GM12878 (cell line): ENCODE results near the gene DENND6B. TPM values are rescaled to one million over a fixed set of nuclear protein-coding genes. Genes with fewer than 3 reads are reported as not detected.

ENCODE experiments used
- ATAC-seq: fragments of 200-7000 bp; cut with Tn5 transposase; 3 replicates; pipeline ENCODE4 v1.9.1; 2020; ENCODE audit warnings: mild to moderate bottlenecking, moderate library complexity
- BruUV-seq: library from RNA; stranded (reverse); fragments of 400-500 nt; replicated peaks from 2 replicates; lab custom pipeline; 2021; lab: Mats Ljungman, UMichigan
- CTCF ChIA-PET: fragments of 300-600 bp; sonication (Branson Sonifier 250); formaldehyde crosslinking; extraction: SDS; loops from one replicate; lab custom pipeline; 2021; ENCODE audit warnings: inconsistent platforms; lab: Yijun Ruan, JAX
- POLR2A ChIA-PET: fragments of 350-600 bp; formaldehyde crosslinking; extraction: SDS; loops from one replicate; lab custom pipeline; 2021; ENCODE audit warnings: inconsistent platforms; lab: Charles Lee
- RAD21 ChIA-PET: fragments of 300-600 bp; sonication (Branson Sonifier 250); formaldehyde crosslinking; loops from one replicate; lab custom pipeline; 2023; ENCODE audit warnings: antibody characterized with exemption; ENCODE audit not compliant: unreplicated experiment; lab: Charles Lee
- SMC1A ChIA-PET: fragments of 300-600 bp; sonication (Branson Sonifier 250); formaldehyde crosslinking; loops from one replicate; lab custom pipeline; 2023; ENCODE audit not compliant: unreplicated experiment, uncharacterized antibody; lab: Charles Lee
- DNase-seq: peaks from one replicate; pipeline ENCODE4 v3.0.0-alpha.2; 2011; ENCODE audit warnings: low read depth, low spot score
- FAIRE-seq: peaks from 3 replicates; lab custom pipeline; 2011; peaks lifted over from hg19 to GRCh38; lab: Jason Lieb, UNC
- H2AFZ ChIP-seq: 2 replicates; pipeline ENCODE4 v1.6.0; 2011; ENCODE audit warnings: low read depth, low read length, control low read depth; ENCODE audit not compliant: control insufficient read depth
- H3K27ac ChIP-seq: 2 replicates; pipeline ENCODE4 v1.5.1; 2011; ENCODE audit warnings: control low read depth; ENCODE audit not compliant: control insufficient read depth, insufficient read depth
- H3K27me3 ChIP-seq, 2 experiments: replicated peaks in 1 of 2; 2 replicates each; pipeline versions ENCODE4 v1.6.0 to v1.6.1; 2011; ENCODE audit warnings: low read length in 1 of 2; ENCODE audit not compliant: control insufficient read depth in 2 of 2, insufficient read depth in 2 of 2
- H3K36me3 ChIP-seq, 2 experiments: 2 replicates each; pipeline ENCODE4 v1.5.1; 2011; ENCODE audit warnings: low read length in 1 of 2; ENCODE audit not compliant: control insufficient read depth in 2 of 2, insufficient read depth in 2 of 2
- H3K4me1 ChIP-seq: 2 replicates; pipeline ENCODE4 v1.6.1; 2011; ENCODE audit warnings: mild to moderate bottlenecking, low read length, moderate library complexity, mixed read lengths; ENCODE audit not compliant: control insufficient read depth, insufficient read depth
- H3K4me2 ChIP-seq: 2 replicates; pipeline ENCODE4 v1.6.0; 2011; ENCODE audit warnings: control low read depth; ENCODE audit not compliant: control insufficient read depth, insufficient read depth
- H3K4me3 ChIP-seq: fragments of 200-600 bp; sonication (generic); 2 replicates; pipeline ENCODE4 v1.5.1; 2016
- H3K79me2 ChIP-seq: 2 replicates; pipeline ENCODE4 v1.6.0; 2011; ENCODE audit warnings: low read length; ENCODE audit not compliant: control insufficient read depth, insufficient read depth
- H3K9ac ChIP-seq: 2 replicates; pipeline ENCODE4 v1.8.0; 2011; ENCODE audit warnings: low read length, control low read depth, mixed read lengths; ENCODE audit not compliant: control insufficient read depth, insufficient read depth
- H3K9me3 ChIP-seq: replicated peaks from 3 replicates; pipeline ENCODE4 v1.5.1; 2011; ENCODE audit warnings: mild to moderate bottlenecking, low read length; ENCODE audit not compliant: control insufficient read depth, insufficient read depth
- H4K20me1 ChIP-seq: 2 replicates; pipeline ENCODE4 v1.6.0; 2011; ENCODE audit not compliant: control insufficient read depth, insufficient read depth
- BMI1 ChIP-seq: fragments of 450-650 bp; IDR thresholded peaks from 2 replicates; pipeline ENCODE4 v1.6.1; 2016; ENCODE audit warnings: mild to moderate bottlenecking, moderate library complexity, borderline replicate concordance
- CBX3 ChIP-seq: fragments of 200-600 bp; sonication (generic); IDR thresholded peaks from 2 replicates; pipeline ENCODE4 v1.6.1; 2016; ENCODE audit warnings: low read depth, borderline replicate concordance
- ESRRA ChIP-seq: IDR thresholded peaks from 2 replicates; pipeline ENCODE4 v1.6.1; 2012; ENCODE audit warnings: mild to moderate bottlenecking, low read length, improper control_type of control experiment
- FOS ChIP-seq: IDR thresholded peaks from 3 replicates; pipeline ENCODE4 v1.6.1; 2011; ENCODE audit warnings: borderline replicate concordance; ENCODE audit not compliant: insufficient read length; ENCODE audit errors: extremely low read depth
- HSF1 ChIP-seq: fragments of 150-350 bp; IDR thresholded peaks from 2 replicates; pipeline ENCODE4 v1.6.1; 2014; ENCODE audit warnings: mild to moderate bottlenecking, low read depth, low read length
- IRF4 ChIP-seq: IDR thresholded peaks from 2 replicates; pipeline ENCODE4 v1.6.1; 2011; ENCODE audit warnings: low read depth, low read length
- NBN ChIP-seq: fragments of 450-650 bp; IDR thresholded peaks from 2 replicates; pipeline ENCODE4 v1.6.1; 2016
- POLR2AphosphoS5 ChIP-seq: IDR thresholded peaks from 2 replicates; pipeline ENCODE4 v1.6.1; 2011; ENCODE audit warnings: mild to moderate bottlenecking, low read length, inconsistent platforms
- RBBP5 ChIP-seq: fragments of 200-600 bp; sonication (generic); conservative IDR thresholded peaks from 2 replicates; pipeline ENCODE4 v1.6.1; 2016
- SKIL ChIP-seq: fragments of 450-650 bp; IDR thresholded peaks from 2 replicates; pipeline ENCODE4 v1.6.1; 2017; ENCODE audit warnings: mild to moderate bottlenecking, low read depth, inconsistent platforms; ENCODE audit not compliant: poor library complexity, severe bottlenecking
- SMC3 ChIP-seq: IDR thresholded peaks from 2 replicates; pipeline ENCODE4 v1.6.1; 2011; ENCODE audit warnings: low read length, improper control_type of control experiment, borderline replicate concordance
- SUPT20H ChIP-seq: IDR thresholded peaks from 2 replicates; pipeline ENCODE4 v1.6.1; 2011; ENCODE audit warnings: low read depth, mild to moderate bottlenecking, low read length, moderate library complexity, borderline replicate concordance; ENCODE audit not compliant: control insufficient read depth
- TBL1XR1 ChIP-seq: IDR thresholded peaks from 2 replicates; pipeline ENCODE4 v1.6.1; 2012; ENCODE audit warnings: low read depth, low read length, improper control_type of control experiment
- TCF3 ChIP-seq: IDR thresholded peaks from 2 replicates; pipeline ENCODE4 v1.6.1; 2012; ENCODE audit warnings: low read depth, mild to moderate bottlenecking, low read length, borderline replicate concordance; ENCODE audit not compliant: insufficient read depth
- WRNIP1 ChIP-seq: IDR thresholded peaks from 2 replicates; pipeline ENCODE4 v1.6.1; 2011; ENCODE audit warnings: low read depth, low read length, improper control_type of control experiment, borderline replicate concordance
- YY1 ChIP-seq: IDR thresholded peaks from 2 replicates; pipeline ENCODE4 v1.6.1; 2011; ENCODE audit warnings: low read depth, mild to moderate bottlenecking, low read length
- WGBS: methylation state at CpG from one replicate; pipeline ENCODE4 v1.1.6; 2016; ENCODE audit warnings: low lambda C conversion rate; ENCODE audit not compliant: insufficient replicate concordance, insufficient coverage; ENCODE audit errors: missing lambda C conversion rate; 5-methylcytosine and 5-hydroxymethylcytosine counted together
- in situ Hi-C: fragments of 300-500 bp; cut with MboI; formaldehyde crosslinking; loops from 9 replicates; pipeline ENCODE4 v1.14.3; 2018; ENCODE audit warnings: mixed read lengths
- intact Hi-C: fragments of 100-400 bp; cut with micrococcal nuclease; formaldehyde crosslinking; loops from one replicate; pipeline ENCODE4 v1.14.2; 2022; ENCODE audit not compliant: unreplicated experiment
- polyA plus RNA-seq, 11 experiments: library from polyadenylated mRNA; depleted of rRNA in 4 of 11; unstranded in 6 of 11; stranded (reverse) in 5 of 11; fragments of >200 nt; fragmentation: Nextera tagmentation in 4 of 11; fragmentation: Illumina TruSeq in 1 of 11; extraction: Ambion mirVana in 4 of 11; extraction: Trizol in 1 of 11; gene quantifications; 1 replicate in 1 of 11; 2 replicates in 10 of 11; pipeline versions ENCODE4 v1.2.1 to v1.2.3, GENCODE V29; 2011 to 2016; ENCODE audit warnings: inconsistent platforms in 2 of 11, missing spikeins in 2 of 11, low read depth in 1 of 11
- total RNA-seq, 4 experiments: library from RNA; depleted of rRNA in 3 of 4; stranded (reverse); fragments of >200 nt in 3 of 4; fragmentation: Illumina TruSeq in 1 of 4; extraction: Trizol in 1 of 4; gene quantifications; 2 replicates each; pipeline versions ENCODE4 v1.2.1 to v1.2.3, GENCODE V29; 2013 to 2021
- TF ChIP-seq, protein P1 (sequence below): fragments of 450-650 bp; IDR thresholded peaks from 2 replicates; pipeline ENCODE4 v1.6.1; 2018; ENCODE audit warnings: borderline replicate concordance, mild to moderate bottlenecking; ENCODE audit not compliant: partially characterized antibody

DENND6B gene
- total and polyA plus RNA-seq, 10 of the 15 experiments (the other 5 are each of a cell fraction or from before 2014, with no cell fraction given) = 0.72 to 11.3 (median 6.2) TPM

GRCh38 chr22:50341977-50342650 is 15.3 kb upstream of the DENND6B start:
- peak; percentile 88 for ATAC-seq
- peak overlapping the region; percentile 80 for H3K4me3 ChIP-seq
- POLR2A ChIA-PET = interaction anchor here (0.6 to 1.0 kb wide), 3 partner anchors 9 to 239 kb away, joined by 3 to 4 read pairs (median 3); no protein-coding TSS in a partner anchor
- TF ChIP-seq YY1 (peak; percentile 61; the same call in 1 of the 2 replicates), ESRRA (no peak), SMC3 (peak; percentile 86), NBN (no peak; the same call in 1 of the 2 replicates), HSF1 (no peak), BMI1 (no peak), FOS (no peak), CBX3 (no peak), TBL1XR1 (no peak), SUPT20H (no peak), IRF4 (no peak), SKIL (peak; percentile 67), TCF3 (peak; percentile 91; the same call in 1 of the 2 replicates), WRNIP1 (no peak), RBBP5 (no peak), POLR2AphosphoS5 (no peak)
- TF ChIP-seq, protein P1, sequence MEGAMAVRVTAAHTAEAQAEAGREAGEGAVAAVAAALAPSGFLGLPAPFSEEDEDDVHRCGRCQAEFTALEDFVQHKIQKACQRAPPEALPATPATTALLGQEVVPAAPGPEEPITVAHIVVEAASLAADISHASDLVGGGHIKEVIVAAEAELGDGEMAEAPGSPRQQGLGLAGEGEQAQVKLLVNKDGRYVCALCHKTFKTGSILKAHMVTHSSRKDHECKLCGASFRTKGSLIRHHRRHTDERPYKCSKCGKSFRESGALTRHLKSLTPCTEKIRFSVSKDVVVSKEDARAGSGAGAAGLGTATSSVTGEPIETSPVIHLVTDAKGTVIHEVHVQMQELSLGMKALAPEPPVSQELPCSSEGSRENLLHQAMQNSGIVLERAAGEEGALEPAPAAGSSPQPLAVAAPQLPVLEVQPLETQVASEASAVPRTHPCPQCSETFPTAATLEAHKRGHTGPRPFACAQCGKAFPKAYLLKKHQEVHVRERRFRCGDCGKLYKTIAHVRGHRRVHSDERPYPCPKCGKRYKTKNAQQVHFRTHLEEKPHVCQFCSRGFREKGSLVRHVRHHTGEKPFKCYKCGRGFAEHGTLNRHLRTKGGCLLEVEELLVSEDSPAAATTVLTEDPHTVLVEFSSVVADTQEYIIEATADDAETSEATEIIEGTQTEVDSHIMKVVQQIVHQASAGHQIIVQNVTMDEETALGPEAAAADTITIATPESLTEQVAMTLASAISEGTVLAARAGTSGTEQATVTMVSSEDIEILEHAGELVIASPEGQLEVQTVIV = no peak

More at GRCh38 chr22:50341977-50342650, 15.3 kb upstream of the DENND6B start:
- CTCF ChIA-PET = interaction anchor here (0.6 to 2.7 kb wide), 23 partner anchors 9 to 279 kb away, joined by 3 to 30 read pairs (median 9); partner anchors contain the start of genes HDAC10 and MAPK12
- FAIRE-seq = no peak
- Histone ChIP-seq H3K9me3 (no peaks in the 10 kb centered on the region), H4K20me1 (0 out of 2 replicates have a peak, but pooled peaks cover 3% of the 10 kb centered on the region), H3K4me2 (peak overlapping the region; percentile 84), H2AFZ (peak overlapping the region; percentile 87), H3K27me3 (no peaks in the 10 kb centered on the region), H3K4me1 (0 out of 2 replicates have a peak, but pooled peaks cover 3% of the 10 kb centered on the region), H3K27ac (peak overlapping the region; percentile 51; the same call in 1 of the 2 replicates), H3K36me3 (peaks cover 0 to 4% of the 10 kb centered on the region in 2 experiments; a peak in 1 of 4 replicates), H3K9ac (peak overlapping the region; percentile 68; the same call in 1 of the 2 replicates), H3K79me2 (peaks cover 5% of the 10 kb centered on the region)
- WGBS = 1% methylated on average over 24 of the region's 26 CpGs
- RAD21 ChIA-PET = interaction anchor here (0.7 to 2.7 kb wide), 9 partner anchors 15 to 382 kb away, joined by 3 to 26 read pairs (median 5); partner anchors contain the start of gene HDAC10
- SMC1A ChIA-PET = interaction anchor here (0.7 to 2.5 kb wide), 12 partner anchors 14 to 131 kb away, joined by 3 to 11 read pairs (median 4); partner anchors contain the start of genes HDAC10 and PLXNB2
- DNase-seq = no peak
- intact Hi-C loops = loop anchor here (1.0 kb wide), 2 partner anchors 66 to 90 kb away; no protein-coding TSS in a partner anchor
- in situ Hi-C loops = no loop called here
- no TSS peak for BruUV-seq
